Hepatocyte (in vitro differentiated cells): Measurements from ENCODE around the gene GPR183. TPM values are rescaled to one million over a fixed set of nuclear protein-coding genes. Genes with fewer than 3 reads are reported as not detected.

ENCODE experiments used
- DNase-seq: peaks from one replicate; pipeline ENCODE4 v3.0.0-alpha.2; 2016; ENCODE audit warnings: low spot score
- H2AFZ ChIP-seq: fragments of 200-600 bp; sonication (generic); 2 replicates; pipeline ENCODE4 v1.6.0; 2016; ENCODE audit warnings: antibody characterized with exemption, mild to moderate bottlenecking
- H3K27ac ChIP-seq: fragments of 200-600 bp; sonication (generic); 2 replicates; pipeline ENCODE4 v1.5.1; 2016; ENCODE audit warnings: mild to moderate bottlenecking
- H3K27me3 ChIP-seq: fragments of 200-600 bp; sonication (generic); 2 replicates; pipeline ENCODE4 v1.6.1; 2016
- H3K36me3 ChIP-seq: fragments of 200-600 bp; sonication (generic); replicated peaks from 2 replicates; pipeline ENCODE4 v1.5.1; 2016; ENCODE audit warnings: low read depth; ENCODE audit not compliant: insufficient read depth
- H3K4me1 ChIP-seq: fragments of 200-600 bp; sonication (generic); 2 replicates; pipeline ENCODE4 v1.5.1; 2016; ENCODE audit warnings: mild to moderate bottlenecking, moderate library complexity; ENCODE audit not compliant: insufficient read depth
- H3K4me2 ChIP-seq: fragments of 200-600 bp; sonication (generic); 2 replicates; pipeline ENCODE4 v1.6.0; 2016
- H3K4me3 ChIP-seq: fragments of 200-600 bp; sonication (generic); 2 replicates; pipeline ENCODE4 v1.5.1; 2016; ENCODE audit warnings: mild to moderate bottlenecking
- H3K79me2 ChIP-seq: fragments of 200-600 bp; sonication (generic); 2 replicates; pipeline ENCODE4 v1.6.0; 2017; ENCODE audit warnings: mild to moderate bottlenecking
- H3K9me2 ChIP-seq: fragments of 200-600 bp; sonication (generic); replicated peaks from 2 replicates; pipeline ENCODE4 v1.6.0; 2017; ENCODE audit warnings: mild to moderate bottlenecking; ENCODE audit not compliant: insufficient read depth
- H3K9me3 ChIP-seq: fragments of 200-600 bp; sonication (generic); 2 replicates; pipeline ENCODE4 v1.5.1; 2016; ENCODE audit warnings: low read depth, mild to moderate bottlenecking
- H4K20me1 ChIP-seq: fragments of 200-600 bp; sonication (generic); 2 replicates; pipeline ENCODE4 v1.6.0; 2016; ENCODE audit warnings: mild to moderate bottlenecking; ENCODE audit not compliant: insufficient read depth, poor library complexity, severe bottlenecking
- EZH2 ChIP-seq: fragments of 200-600 bp; sonication (generic); IDR thresholded peaks from 2 replicates; pipeline ENCODE4 v1.6.1; 2016; ENCODE audit warnings: antibody characterized with exemption, mild to moderate bottlenecking, borderline replicate concordance
- EZH2phosphoT487 ChIP-seq: fragments of 200-600 bp; sonication (generic); IDR thresholded peaks from one replicate; pipeline ENCODE4 v1.6.1; 2018; ENCODE audit warnings: antibody characterized with exemption, mild to moderate bottlenecking, low read depth, moderate library complexity; ENCODE audit not compliant: unreplicated experiment, severe bottlenecking
- WGBS: methylation state at CpG from one replicate; pipeline ENCODE4 v1.1.6; 2016; ENCODE audit warnings: low lambda C conversion rate; ENCODE audit errors: missing lambda C conversion rate; 5-methylcytosine and 5-hydroxymethylcytosine counted together
- polyA plus RNA-seq: library from polyadenylated mRNA; unstranded; fragments of >200 nt; fragmentation: Nextera tagmentation; extraction: Ambion mirVana; gene quantifications from 2 replicates; pipeline ENCODE4 v1.2.1, GENCODE V29; 2016
- total RNA-seq: library from RNA; depleted of rRNA; stranded (reverse); fragments of >200 nt; gene quantifications from 2 replicates; pipeline ENCODE4 v1.2.3, GENCODE V29; 2014
- TF ChIP-seq, protein P1 (sequence below): fragments of 200-600 bp; sonication (generic); IDR thresholded peaks from 2 replicates; pipeline ENCODE4 v1.5.1; 2016; ENCODE audit warnings: antibody characterized with exemption, mild to moderate bottlenecking; ENCODE audit not compliant: poor library complexity

GPR183 gene
- total and polyA plus RNA-seq, 2 experiments from 2014 or later: 1.4 to 5.2 TPM

DNA sequence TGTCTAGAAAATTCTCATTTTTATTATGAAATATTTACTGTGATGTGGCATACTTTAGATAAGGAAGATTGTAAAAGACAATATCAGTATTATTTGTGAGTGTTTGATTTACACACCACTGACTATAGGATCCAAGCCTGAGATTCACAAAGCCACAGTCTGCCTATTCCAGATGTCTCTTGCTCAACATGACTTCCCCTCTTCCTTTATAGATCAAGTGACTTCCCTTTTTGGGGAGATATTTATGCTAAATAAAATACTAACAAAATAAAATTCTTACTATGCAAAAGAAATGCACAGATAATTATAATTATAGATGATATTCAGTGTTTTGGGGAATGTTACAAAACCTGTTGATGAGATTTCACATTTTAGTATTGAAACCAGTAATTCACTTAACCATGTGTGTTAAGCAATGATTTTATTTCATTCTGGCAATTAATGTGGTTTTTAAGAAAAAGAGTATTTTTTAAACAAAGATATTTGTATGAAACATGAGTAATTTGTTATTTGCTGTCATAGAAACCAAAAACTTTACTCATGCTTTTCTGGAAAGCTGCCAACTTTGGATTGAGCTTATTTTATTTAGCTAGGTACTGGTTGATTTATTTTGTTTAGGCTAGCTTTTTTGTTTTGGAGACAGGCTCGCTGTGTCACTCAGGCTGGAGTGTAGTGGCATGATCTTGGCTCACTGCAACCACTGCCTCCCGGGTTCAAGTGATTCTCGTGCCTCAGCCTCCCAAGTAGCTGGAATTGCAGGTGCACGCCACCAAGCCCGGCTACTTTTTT is 13.7 kb upstream of the GPR183 start:
- Histone ChIP-seq H3K79me2 (no peaks in the 10 kb centered on the region), H3K4me2 (no peak overlapping the region), H3K27me3 (no peaks in the 10 kb centered on the region), H2AFZ (no peak overlapping the region), H3K4me1 (peaks cover 6% of the 10 kb centered on the region), H3K27ac (no peak overlapping the region), H3K9me2 (no peaks in the 10 kb centered on the region), H3K9me3 (no peaks in the 10 kb centered on the region), H3K36me3 (no peaks in the 10 kb centered on the region), H3K4me3 (no peak overlapping the region), H4K20me1 (no peaks in the 10 kb centered on the region)
- DNase-seq: no peak
- TF ChIP-seq EZH2: no peak
- TF ChIP-seq, protein P1, sequence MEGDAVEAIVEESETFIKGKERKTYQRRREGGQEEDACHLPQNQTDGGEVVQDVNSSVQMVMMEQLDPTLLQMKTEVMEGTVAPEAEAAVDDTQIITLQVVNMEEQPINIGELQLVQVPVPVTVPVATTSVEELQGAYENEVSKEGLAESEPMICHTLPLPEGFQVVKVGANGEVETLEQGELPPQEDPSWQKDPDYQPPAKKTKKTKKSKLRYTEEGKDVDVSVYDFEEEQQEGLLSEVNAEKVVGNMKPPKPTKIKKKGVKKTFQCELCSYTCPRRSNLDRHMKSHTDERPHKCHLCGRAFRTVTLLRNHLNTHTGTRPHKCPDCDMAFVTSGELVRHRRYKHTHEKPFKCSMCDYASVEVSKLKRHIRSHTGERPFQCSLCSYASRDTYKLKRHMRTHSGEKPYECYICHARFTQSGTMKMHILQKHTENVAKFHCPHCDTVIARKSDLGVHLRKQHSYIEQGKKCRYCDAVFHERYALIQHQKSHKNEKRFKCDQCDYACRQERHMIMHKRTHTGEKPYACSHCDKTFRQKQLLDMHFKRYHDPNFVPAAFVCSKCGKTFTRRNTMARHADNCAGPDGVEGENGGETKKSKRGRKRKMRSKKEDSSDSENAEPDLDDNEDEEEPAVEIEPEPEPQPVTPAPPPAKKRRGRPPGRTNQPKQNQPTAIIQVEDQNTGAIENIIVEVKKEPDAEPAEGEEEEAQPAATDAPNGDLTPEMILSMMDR: no peak
- no peak for TF ChIP-seq EZH2phosphoT487
- WGBS: 89% methylated on average over 5 of the region's 5 CpGs

- H3K4me2 ChIP-seq: no peak overlapping the region
- no peaks in the 10 kb centered on the region for H3K4me1 ChIP-seq
- H4K20me1 ChIP-seq: no peaks in the 10 kb centered on the region
- no peaks in the 10 kb centered on the region for H3K27me3 ChIP-seq
- H3K9me3 ChIP-seq: no peaks in the 10 kb centered on the region
- TF ChIP-seq, protein P1: no peak
- TF ChIP-seq EZH2phosphoT487 (no peak), EZH2 (no peak)
- WGBS: 84% methylated on average over 6 of the region's 6 CpGs
- no peak for DNase-seq
- no peaks in the 10 kb centered on the region for H3K9me2 ChIP-seq
- no peak overlapping the region for H2AFZ ChIP-seq
- H3K79me2 ChIP-seq: no peaks in the 10 kb centered on the region
- H3K4me3 ChIP-seq: no peak overlapping the region
- no peak overlapping the region for H3K27ac ChIP-seq
- H3K36me3 ChIP-seq: no peaks in the 10 kb centered on the region
Measured at GRCh38 chr13:99316657-99317256, 9.6 kb upstream of the GPR183 start.

- Histone ChIP-seq H3K27me3 (no peaks in the 10 kb centered on the region), H3K79me2 (no peaks in the 10 kb centered on the region), H4K20me1 (no peaks in the 10 kb centered on the region), H3K9me3 (no peaks in the 10 kb centered on the region), H3K4me3 (no peak overlapping the region), H3K9me2 (no peaks in the 10 kb centered on the region), H3K4me1 (peaks cover under 1% of the 10 kb centered on the region), H3K36me3 (no peaks in the 10 kb centered on the region), H3K4me2 (no peak overlapping the region), H2AFZ (no peak overlapping the region), H3K27ac (no peak overlapping the region)
- TF ChIP-seq EZH2phosphoT487 (no peak), EZH2 (no peak)
- TF ChIP-seq, protein P1: no peak
- DNase-seq: no peak
- WGBS: 94% methylated on average over 2 of the region's 2 CpGs
Measured at GRCh38 chr13:99316224-99316623, 9.0 kb upstream of the GPR183 start.
